Measurements from ENCODE around the gene IL10. TPM values are rescaled to one million over a fixed set of nuclear protein-coding genes. Genes with fewer than 3 reads are reported as not detected.
A peak's percentile ranks its signal among the peaks of the same experiment; 100 is the strongest.

Gene IL10
- polyA plus RNA-seq = 0.91 TPM
- long read RNA-seq, donor 1 = 0 reads
- long read RNA-seq, donor 2 = 0 reads
- long read RNA-seq, donor 3 = 0 reads
- long read RNA-seq, donor 4 = 0 reads
- long read RNA-seq, donor 5 = 0 reads
- long read RNA-seq, donor 6 = 0 reads
- long read RNA-seq, donor 7 = 0 reads
- long read RNA-seq, donor 8 = 0 reads
- long read RNA-seq, donor 9 = 0 reads
- long read RNA-seq, donor 10, partial matches to known transcripts = 0 of 1 reads
- long read RNA-seq, donor 10, other reads (novel, unspliced or antisense) = 0 of 1 reads
- long read RNA-seq, donor 11 = 0 reads

DNA sequence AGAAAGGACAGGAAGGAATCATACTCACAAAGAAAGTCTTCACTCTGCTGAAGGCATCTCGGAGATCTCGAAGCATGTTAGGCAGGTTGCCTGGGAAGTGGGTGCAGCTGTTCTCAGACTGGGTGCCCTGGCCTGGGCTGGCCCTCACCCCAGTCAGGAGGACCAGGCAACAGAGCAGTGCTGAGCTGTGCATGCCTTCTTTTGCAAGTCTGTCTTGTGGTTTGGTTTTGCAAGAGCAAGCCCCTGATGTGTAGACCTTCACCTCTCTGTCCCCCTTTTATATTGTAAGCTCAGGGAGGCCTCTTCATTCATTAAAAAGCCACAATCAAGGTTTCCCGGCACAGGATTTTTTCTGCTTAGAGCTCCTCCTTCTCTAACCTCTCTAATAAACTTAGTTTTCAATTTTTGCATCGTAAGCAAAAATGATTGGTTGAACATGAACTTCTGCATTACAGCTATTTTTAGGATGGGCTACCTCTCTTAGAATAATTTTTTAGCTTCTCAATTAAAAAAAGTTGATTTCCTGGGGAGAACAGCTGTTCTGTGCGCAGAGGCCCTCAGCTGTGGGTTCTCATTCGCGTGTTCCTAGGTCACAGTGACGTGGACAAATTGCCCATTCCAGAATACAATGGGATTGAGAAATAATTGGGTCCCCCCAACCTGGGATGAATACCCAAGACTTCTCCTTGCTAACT is at the start of gene IL10:
IL10 (minus strand) TSS at position 252 of the 695 bp plus-strand sequence; CDS start at position 193, 59 bp downstream.
- Histone ChIP-seq H3K27me3 (ENCODE audit: control insufficient read depth, insufficient read depth, low read length) (peaks cover 5% of the 10 kb centered on the region), H3K36me3 (ENCODE audit: control insufficient read depth, insufficient read depth, low read length) (no peaks in the 10 kb centered on the region), H3K9me3 (ENCODE audit: control insufficient read depth, low read depth, low read length) (no peaks in the 10 kb centered on the region), H3K4me3 (ENCODE audit: low read length) (no peak within 1 kb of the TSS), H3K4me1 (ENCODE audit: control insufficient read depth, insufficient read depth, low read length) (peaks cover 5% of the 10 kb centered on the region), H3K27ac (ENCODE audit: low read length) (no peak within 1 kb of the TSS)
- DNase-seq = no peak
- WGBS (ENCODE audit: insufficient coverage, low lambda C conversion rate) = 93% methylated on average over 2 of the region's 8 CpGs

DNA sequence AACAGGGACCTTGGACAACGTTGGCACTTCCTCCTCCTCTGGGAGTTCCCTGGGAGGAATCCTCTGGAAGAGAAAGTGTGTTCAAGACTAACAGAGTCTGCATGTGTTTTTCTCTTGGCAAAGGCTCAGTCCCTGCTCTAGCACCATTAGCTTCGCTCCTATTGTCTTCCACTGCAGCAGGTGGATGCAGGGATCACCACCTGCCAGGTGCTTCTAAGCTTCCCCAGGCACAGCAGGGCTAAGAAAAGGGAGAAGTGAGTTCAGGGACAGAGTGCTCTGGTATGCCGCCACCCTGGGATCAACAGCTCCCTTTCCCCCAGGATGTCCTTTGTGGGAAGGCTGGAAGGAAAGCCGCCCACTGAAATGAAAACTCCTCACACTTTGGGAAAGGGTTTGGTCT is 49.2 kb upstream of the IL10 start:
- no peak overlapping the region for H3K27ac ChIP-seq (ENCODE audit: low read length)
- H3K36me3 ChIP-seq (ENCODE audit: control insufficient read depth, insufficient read depth, low read length) = no peaks in the 10 kb centered on the region
- no CpG with 5 or more reads among the region's 4 CpGs for WGBS (ENCODE audit: insufficient coverage, low lambda C conversion rate)
- H3K27me3 ChIP-seq (ENCODE audit: control insufficient read depth, insufficient read depth, low read length) = no peaks in the 10 kb centered on the region
- H3K4me1 ChIP-seq (ENCODE audit: control insufficient read depth, insufficient read depth, low read length) = no peaks in the 10 kb centered on the region
- DNase-seq = no peak
- no peak overlapping the region for H3K4me3 ChIP-seq (ENCODE audit: low read length)
- no peaks in the 10 kb centered on the region for H3K9me3 ChIP-seq (ENCODE audit: control insufficient read depth, low read depth, low read length)

DNA sequence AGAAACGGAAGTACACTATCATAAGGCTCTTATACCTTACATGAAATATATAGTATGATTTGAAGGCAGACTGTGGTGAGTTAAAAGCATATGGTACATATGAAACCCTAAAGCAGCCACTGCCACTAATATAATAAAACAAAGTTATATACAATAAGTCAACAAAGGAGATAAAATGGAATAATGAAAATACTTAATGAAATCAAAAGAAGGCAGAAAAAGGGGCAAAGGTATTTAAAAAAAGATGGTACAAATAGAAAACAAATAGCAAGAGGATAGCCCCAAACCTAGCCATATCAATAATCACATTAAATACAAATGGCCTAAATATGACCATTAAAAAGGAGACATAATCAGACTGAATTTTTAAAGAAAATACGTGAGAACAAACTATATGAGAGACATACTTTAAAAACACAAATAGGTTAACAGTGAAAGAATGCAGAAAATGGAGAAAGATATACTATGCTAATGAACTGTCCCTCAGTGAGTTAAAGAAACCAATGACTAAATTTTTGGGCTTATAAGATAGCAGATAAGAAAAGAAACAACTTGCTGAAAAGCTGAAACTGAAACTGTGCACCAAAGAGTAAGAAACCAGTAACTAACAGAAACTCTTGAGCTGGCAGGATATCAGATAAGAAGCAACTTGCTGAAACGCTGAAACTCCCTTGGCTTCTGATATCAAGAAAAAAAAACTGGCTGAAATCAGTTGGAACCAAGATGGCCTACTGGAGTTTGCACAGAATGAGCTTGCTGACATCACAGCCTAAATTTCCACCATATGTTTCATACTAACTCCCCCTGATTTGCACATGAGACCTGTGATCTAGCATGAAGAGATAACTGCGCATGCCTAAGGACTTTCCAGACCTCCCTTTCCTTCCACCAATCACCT is 44.3 kb upstream of the IL10 start:
- no peak overlapping the region for H3K27ac ChIP-seq (ENCODE audit: low read length)
- H3K4me1 ChIP-seq (ENCODE audit: control insufficient read depth, insufficient read depth, low read length) = no peaks in the 10 kb centered on the region
- peaks cover 3% of the 10 kb centered on the region for H3K9me3 ChIP-seq (ENCODE audit: control insufficient read depth, low read depth, low read length)
- no peaks in the 10 kb centered on the region for H3K36me3 ChIP-seq (ENCODE audit: control insufficient read depth, insufficient read depth, low read length)
- DNase-seq = peak in 1 of 2 donors; percentile 60
- H3K4me3 ChIP-seq (ENCODE audit: low read length) = no peak overlapping the region
- no peaks in the 10 kb centered on the region for H3K27me3 ChIP-seq (ENCODE audit: control insufficient read depth, insufficient read depth, low read length)
- no CpG with 5 or more reads among the region's 4 CpGs for WGBS (ENCODE audit: insufficient coverage, low lambda C conversion rate)

GRCh38 chr1:206814716-206815341 is 42.5 kb upstream of the IL10 start:
- 60% methylated on average over 1 of the region's 2 CpGs for WGBS (ENCODE audit: insufficient coverage, low lambda C conversion rate)
- Histone ChIP-seq H3K36me3 (ENCODE audit: control insufficient read depth, insufficient read depth, low read length) (no peaks in the 10 kb centered on the region), H3K4me1 (ENCODE audit: control insufficient read depth, insufficient read depth, low read length) (no peaks in the 10 kb centered on the region), H3K27ac (ENCODE audit: low read length) (no peak overlapping the region), H3K4me3 (ENCODE audit: low read length) (no peak overlapping the region), H3K27me3 (ENCODE audit: control insufficient read depth, insufficient read depth, low read length) (no peaks in the 10 kb centered on the region), H3K9me3 (ENCODE audit: control insufficient read depth, low read depth, low read length) (peaks cover 3% of the 10 kb centered on the region)
- peak in 1 of 2 donors; percentile 32 for DNase-seq

DNA sequence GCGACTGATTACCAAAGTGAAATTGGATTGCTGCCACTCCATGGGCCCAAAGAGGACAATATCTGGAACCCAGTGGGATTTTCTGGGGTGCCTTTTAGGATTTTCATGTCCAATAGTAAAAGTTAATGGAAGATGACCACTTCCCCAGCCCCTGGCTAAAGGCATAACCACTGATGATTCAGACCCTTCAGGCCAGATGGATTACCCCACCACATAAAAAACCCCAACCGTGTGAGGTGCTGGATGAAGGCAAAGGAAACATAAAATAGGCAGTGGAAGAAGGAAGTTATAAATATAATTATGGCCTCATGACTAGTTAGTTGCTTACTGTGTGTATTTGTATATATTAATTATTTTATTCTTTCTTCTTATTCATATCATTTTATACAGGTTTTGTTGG is 40.2 kb upstream of the IL10 start:
- peaks cover 3% of the 10 kb centered on the region for H3K9me3 ChIP-seq (ENCODE audit: control insufficient read depth, low read depth, low read length)
- no peak overlapping the region for H3K4me3 ChIP-seq (ENCODE audit: low read length)
- H3K36me3 ChIP-seq (ENCODE audit: control insufficient read depth, insufficient read depth, low read length) = no peaks in the 10 kb centered on the region
- H3K27ac ChIP-seq (ENCODE audit: low read length) = no peak overlapping the region
- no peaks in the 10 kb centered on the region for H3K4me1 ChIP-seq (ENCODE audit: control insufficient read depth, insufficient read depth, low read length)
- WGBS (ENCODE audit: insufficient coverage, low lambda C conversion rate) = no CpG with 5 or more reads among the region's 2 CpGs
- DNase-seq = no peak
- no peaks in the 10 kb centered on the region for H3K27me3 ChIP-seq (ENCODE audit: control insufficient read depth, insufficient read depth, low read length)

DNA sequence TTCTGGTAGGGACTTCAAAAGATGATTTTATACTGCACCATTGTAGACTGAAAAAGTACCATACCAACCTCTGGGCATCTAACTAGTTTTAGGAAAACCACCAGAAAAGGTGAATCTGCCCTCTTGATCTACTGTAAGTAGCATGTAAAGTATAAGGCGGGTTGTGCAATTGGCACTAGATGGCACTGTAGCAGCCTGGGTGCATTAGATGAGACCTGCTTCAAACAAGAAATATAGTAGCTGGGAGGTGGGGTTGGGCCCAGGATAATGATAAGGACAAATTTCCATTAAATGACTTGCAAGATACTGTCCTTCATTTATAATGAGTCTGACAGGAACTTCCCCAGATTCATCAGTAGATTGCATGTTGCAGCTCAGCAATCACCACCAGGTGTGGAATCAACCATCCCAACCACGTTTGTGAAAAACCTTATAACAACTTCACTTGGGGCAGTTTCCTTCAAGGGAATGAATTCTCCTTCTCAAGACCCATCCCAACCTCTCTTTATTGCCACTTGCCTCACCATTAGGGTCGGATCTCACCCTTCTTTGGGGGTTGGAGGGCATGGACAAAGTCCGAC is 37.3 kb upstream of the IL10 start:
- no peaks in the 10 kb centered on the region for H3K36me3 ChIP-seq (ENCODE audit: control insufficient read depth, insufficient read depth, low read length)
- no peak overlapping the region for H3K27ac ChIP-seq (ENCODE audit: low read length)
- H3K4me3 ChIP-seq (ENCODE audit: low read length) = no peak overlapping the region
- peaks cover 3% of the 10 kb centered on the region for H3K9me3 ChIP-seq (ENCODE audit: control insufficient read depth, low read depth, low read length)
- H3K4me1 ChIP-seq (ENCODE audit: control insufficient read depth, insufficient read depth, low read length) = no peaks in the 10 kb centered on the region
- WGBS (ENCODE audit: insufficient coverage, low lambda C conversion rate) = 100% methylated on average over 1 of the region's 4 CpGs
- peak in 1 of 2 donors; percentile 31 for DNase-seq
- no peaks in the 10 kb centered on the region for H3K27me3 ChIP-seq (ENCODE audit: control insufficient read depth, insufficient read depth, low read length)

DNA sequence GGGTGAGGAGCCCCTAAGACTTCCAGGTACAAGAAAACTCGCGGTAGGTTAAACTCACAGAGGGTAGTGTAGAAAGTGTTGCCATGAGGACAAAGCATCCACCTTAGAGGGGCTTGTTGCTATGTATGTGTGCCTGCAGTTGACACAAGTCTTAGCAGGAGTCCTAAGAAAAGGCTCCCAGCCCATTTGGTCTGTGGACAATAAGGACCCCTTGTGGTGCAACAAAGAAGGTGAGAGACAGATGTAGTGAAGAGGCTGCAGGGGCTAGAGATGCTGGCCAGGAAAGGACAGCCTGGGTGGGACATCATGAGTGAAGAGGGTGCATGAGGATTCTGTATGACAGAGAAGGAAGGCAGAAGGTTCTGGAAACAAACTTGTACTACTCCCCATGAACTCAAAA is 36.3 kb upstream of the IL10 start:
- Histone ChIP-seq H3K4me1 (ENCODE audit: control insufficient read depth, insufficient read depth, low read length) (no peaks in the 10 kb centered on the region), H3K27ac (ENCODE audit: low read length) (no peak overlapping the region), H3K9me3 (ENCODE audit: control insufficient read depth, low read depth, low read length) (peaks cover 3% of the 10 kb centered on the region), H3K27me3 (ENCODE audit: control insufficient read depth, insufficient read depth, low read length) (no peaks in the 10 kb centered on the region), H3K36me3 (ENCODE audit: control insufficient read depth, insufficient read depth, low read length) (no peaks in the 10 kb centered on the region), H3K4me3 (ENCODE audit: low read length) (no peak overlapping the region)
- WGBS (ENCODE audit: insufficient coverage, low lambda C conversion rate) = no CpG with 5 or more reads among the region's 2 CpGs
- DNase-seq = no peak

- Histone ChIP-seq H3K9me3 (ENCODE audit: control insufficient read depth, low read depth, low read length) (no peaks in the 10 kb centered on the region), H3K4me1 (ENCODE audit: control insufficient read depth, insufficient read depth, low read length) (no peaks in the 10 kb centered on the region), H3K27ac (ENCODE audit: low read length) (no peak overlapping the region), H3K36me3 (ENCODE audit: control insufficient read depth, insufficient read depth, low read length) (no peaks in the 10 kb centered on the region), H3K27me3 (ENCODE audit: control insufficient read depth, insufficient read depth, low read length) (no peaks in the 10 kb centered on the region), H3K4me3 (ENCODE audit: low read length) (no peak overlapping the region)
- 43% methylated on average over 1 of the region's 1 CpG for WGBS (ENCODE audit: insufficient coverage, low lambda C conversion rate)
- DNase-seq = no peak
These were observed 33.1 kb upstream of the IL10 start for GRCh38 chr1:206805357-206805756.

DNA sequence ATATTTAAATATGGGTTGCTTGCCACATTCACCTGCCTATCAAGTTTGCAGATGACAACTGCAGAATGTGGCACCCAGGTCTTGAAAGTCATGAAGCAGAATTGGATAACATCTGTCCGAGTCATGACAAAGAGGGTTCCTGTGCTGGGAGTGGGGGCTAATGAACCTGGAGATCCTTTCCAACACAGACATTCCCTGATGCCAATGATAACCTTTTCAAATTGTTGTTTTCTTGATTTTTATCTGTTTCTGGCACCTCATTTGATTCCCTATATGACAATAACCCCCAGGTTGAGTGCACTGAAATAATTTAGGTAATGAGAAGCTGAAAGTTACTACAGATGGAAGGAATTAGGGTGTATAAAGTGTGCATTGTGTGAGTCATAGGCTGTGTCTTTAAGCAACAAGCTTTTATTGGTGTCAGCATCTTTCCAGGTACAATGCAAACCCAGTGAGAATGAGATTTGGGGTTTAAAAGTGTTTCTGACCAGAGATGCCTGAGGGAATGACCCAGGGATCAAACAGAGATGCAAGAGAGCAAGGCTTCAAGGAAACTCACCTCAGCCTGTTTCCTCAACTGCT is 32.0 kb upstream of the IL10 start:
- Histone ChIP-seq H3K9me3 (ENCODE audit: control insufficient read depth, low read depth, low read length) (no peaks in the 10 kb centered on the region), H3K27me3 (ENCODE audit: control insufficient read depth, insufficient read depth, low read length) (no peaks in the 10 kb centered on the region), H3K27ac (ENCODE audit: low read length) (no peak overlapping the region), H3K36me3 (ENCODE audit: control insufficient read depth, insufficient read depth, low read length) (no peaks in the 10 kb centered on the region), H3K4me1 (ENCODE audit: control insufficient read depth, insufficient read depth, low read length) (no peaks in the 10 kb centered on the region), H3K4me3 (ENCODE audit: low read length) (no peak overlapping the region)
- no CpG with 5 or more reads among the region's 1 CpG for WGBS (ENCODE audit: insufficient coverage, low lambda C conversion rate)
- DNase-seq = no peak
